T-helper 1 cell treated with Interleukin-12 subunit alpha and Interleukin-12 subunit beta and Interleukin-4 antibody, amounts not matched to agents 30 μg/mL and 1 μg/mL, for 36 hours (primary cell): ENCODE results near the gene PCYT1A.
"Not testable (repeated sequence)": the region's sequence is repeated elsewhere in the genome, so short reads cannot be mapped to it uniquely, and the experiment has no call there.

Experiments
- H3K27ac Mint-ChIP-seq: one replicate; pipeline ENCODE4 v1.8.0; 2021; ENCODE audit warnings: mild to moderate bottlenecking, mixed read lengths
- H3K27me3 Mint-ChIP-seq: one replicate; pipeline ENCODE4 v1.8.0; 2021; ENCODE audit warnings: low read depth, mixed read lengths
- H3K36me3 Mint-ChIP-seq: one replicate; pipeline ENCODE4 v1.8.0; 2021; ENCODE audit warnings: low read depth, mixed read lengths
- H3K4me1 Mint-ChIP-seq: one replicate; pipeline ENCODE4 v1.8.0; 2021; ENCODE audit warnings: low read depth, mixed read lengths
- H3K4me3 Mint-ChIP-seq: one replicate; pipeline ENCODE4 v1.8.0; 2021; ENCODE audit warnings: mild to moderate bottlenecking, moderate library complexity, mixed read lengths
- H3K9me3 Mint-ChIP-seq: one replicate; pipeline ENCODE4 v1.8.0; 2021; ENCODE audit warnings: mixed read lengths

PCYT1A gene

DNA sequence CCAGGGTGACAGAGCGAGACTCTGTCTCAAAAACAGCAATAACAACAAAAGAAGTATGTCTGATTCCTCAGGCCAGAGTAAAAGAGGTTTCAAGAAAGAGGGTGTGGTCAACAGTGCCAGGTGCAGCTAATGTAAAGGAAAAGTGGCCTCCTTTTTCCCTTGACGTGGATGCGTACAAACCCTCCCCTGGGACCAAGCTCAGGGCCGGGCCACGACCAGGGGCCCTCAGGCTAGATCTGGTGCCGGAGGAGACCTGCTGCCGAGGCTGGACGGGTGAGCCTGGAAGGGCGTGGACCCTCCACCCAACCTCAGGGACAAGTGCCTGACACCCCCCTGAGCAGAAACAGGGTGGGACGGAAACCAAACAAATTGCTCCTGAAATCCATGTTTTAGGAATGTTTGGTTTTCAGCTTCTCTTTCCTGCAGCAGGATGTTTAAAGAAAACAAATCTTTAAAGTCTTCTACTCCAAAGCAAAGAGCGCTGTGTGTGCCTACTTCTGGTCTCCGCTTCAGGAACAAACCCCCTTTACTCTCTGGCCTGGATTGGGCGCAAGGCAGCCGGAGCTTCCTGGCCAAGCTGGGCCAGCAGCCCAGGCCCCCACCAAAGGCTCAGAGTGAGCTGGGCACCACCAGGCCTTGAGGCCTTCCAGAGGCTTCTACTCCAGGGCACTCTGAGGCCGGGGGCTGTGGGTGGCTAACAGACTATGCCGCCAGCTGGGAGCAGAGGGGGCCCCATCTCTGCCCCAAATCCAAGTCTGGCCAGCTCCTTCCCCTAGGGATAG lies 97.8 kb downstream of the PCYT1A start:
- no peak overlapping the region for H3K4me3 Mint-ChIP-seq
- no peaks in the 10 kb centered on the region for H3K27me3 Mint-ChIP-seq
- no peaks in the 10 kb centered on the region for H3K36me3 Mint-ChIP-seq
- peaks cover 47% of the 10 kb centered on the region for H3K4me1 Mint-ChIP-seq
- no peak overlapping the region for H3K27ac Mint-ChIP-seq
- H3K9me3 Mint-ChIP-seq: no peaks in the 10 kb centered on the region

DNA sequence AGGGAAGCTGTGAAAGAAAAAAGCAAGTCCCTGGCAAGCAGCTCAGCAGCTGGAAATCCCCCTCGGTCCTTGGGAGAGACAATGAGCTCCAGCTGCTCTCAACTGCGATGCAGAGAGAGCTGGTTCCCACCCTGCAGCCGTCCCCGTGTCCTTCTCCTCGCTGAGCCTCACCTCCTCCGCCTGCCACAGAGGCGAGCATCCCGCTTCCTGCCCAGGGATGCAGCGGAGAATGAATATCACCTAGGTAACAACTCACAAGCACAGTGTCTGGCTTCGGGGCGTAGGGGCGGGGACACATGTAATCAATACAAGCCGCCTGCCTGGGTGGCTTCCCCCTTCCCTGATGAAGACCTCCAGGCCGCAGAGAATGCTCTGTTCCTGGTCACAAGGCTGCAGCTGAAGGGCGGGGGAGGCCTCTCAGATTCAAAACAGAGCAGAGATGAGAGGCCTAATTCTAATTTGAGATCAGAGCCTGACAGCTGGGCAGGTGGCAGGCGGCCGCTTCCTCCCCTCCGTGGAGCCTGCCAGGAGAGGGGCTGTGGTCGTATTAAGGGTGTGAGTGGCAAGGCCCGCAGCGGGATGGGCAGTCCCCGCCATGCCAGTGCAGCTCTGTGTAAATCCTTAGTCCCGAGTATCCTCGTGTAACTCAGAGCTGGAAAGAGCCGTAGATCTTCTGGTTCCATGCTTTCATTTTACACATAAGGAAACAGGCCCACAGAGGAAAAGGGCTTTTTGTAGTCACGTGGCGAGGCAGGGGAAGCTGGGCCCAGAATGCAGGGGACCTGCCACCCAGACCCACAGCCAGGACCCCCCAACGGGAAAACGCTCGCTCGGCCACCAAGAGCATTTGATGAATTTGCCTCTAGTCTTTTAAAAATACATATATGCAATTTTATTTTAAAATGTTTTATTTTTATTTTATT lies 100.6 kb downstream of the PCYT1A start:
- Mint-ChIP-seq H3K9me3 (no peaks in the 10 kb centered on the region), H3K36me3 (no peaks in the 10 kb centered on the region), H3K4me3 (peak overlapping the region; percentile 57), H3K4me1 (peaks cover 48% of the 10 kb centered on the region), H3K27ac (peak overlapping the region; percentile 78), H3K27me3 (no peaks in the 10 kb centered on the region)

DNA sequence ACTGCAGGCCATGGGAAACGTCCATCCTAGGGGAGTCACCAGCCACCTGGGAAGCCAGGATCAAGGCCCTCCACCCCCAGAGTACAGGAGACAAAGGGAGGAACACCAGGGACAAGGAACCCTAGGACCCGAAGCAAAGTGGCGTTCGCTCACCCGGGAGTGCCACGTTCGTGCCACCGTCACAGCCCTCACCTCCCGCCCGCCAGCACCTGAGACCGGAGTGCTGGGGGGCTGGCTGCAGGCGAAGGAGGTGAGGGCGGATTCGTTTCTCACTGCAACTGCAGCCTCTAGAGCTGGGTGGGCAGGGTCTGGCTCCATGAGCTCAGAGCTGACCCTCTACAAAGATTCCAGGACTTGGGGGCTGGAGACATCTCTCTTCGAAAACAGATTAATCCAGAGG lies 102.6 kb downstream of the PCYT1A start:
- no peaks in the 10 kb centered on the region for H3K36me3 Mint-ChIP-seq
- H3K4me1 Mint-ChIP-seq: peaks cover 56% of the 10 kb centered on the region
- H3K27me3 Mint-ChIP-seq: no peaks in the 10 kb centered on the region
- peak overlapping the region; percentile 26 for H3K27ac Mint-ChIP-seq
- H3K4me3 Mint-ChIP-seq: no peak overlapping the region
- H3K9me3 Mint-ChIP-seq: no peaks in the 10 kb centered on the region

DNA sequence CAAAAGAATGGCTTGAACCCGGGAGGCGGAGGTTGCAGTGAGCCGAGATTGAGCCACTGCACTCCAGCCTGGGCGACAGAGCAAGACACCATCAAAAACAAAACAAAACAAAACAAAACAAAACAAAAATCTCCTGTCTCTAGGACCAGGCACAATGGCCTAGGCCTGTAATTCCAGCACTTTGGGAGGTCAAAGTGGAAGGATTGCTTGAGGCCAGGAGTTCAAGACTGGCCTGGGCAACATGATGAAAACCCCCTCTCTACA lies 103.4 kb downstream of the PCYT1A start:
- Mint-ChIP-seq H3K27ac (peak overlapping the region; percentile 97), H3K4me1 (peaks cover 63% of the 10 kb centered on the region)
- H3K9me3 Mint-ChIP-seq, H3K27me3 Mint-ChIP-seq, H3K36me3 Mint-ChIP-seq, H3K4me3 Mint-ChIP-seq: not testable (repeated sequence)

DNA sequence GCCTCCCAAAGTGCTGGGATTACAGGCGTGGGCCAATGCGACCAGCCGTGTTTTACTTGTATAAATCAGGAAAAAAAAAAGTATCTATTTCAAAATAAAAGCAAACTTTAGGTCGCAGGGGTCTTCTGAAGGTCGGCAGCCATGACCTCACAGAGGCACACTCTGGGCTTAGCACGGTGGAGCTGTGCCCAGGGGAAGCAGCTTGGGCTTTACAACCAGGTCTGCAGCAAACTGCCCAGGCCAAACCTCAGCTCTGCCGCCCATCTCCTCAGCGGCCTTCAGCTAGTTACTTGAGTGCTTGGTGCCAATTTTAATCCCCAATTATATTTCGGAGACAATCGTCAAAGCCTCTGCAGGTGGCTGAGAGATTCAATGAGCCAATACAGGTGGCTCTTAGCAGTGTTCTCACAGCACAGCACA lies 106.4 kb downstream of the PCYT1A start:
- Mint-ChIP-seq H3K4me3 (no peak overlapping the region), H3K27ac (peak overlapping the region; percentile 97), H3K9me3 (no peaks in the 10 kb centered on the region), H3K36me3 (no peaks in the 10 kb centered on the region), H3K4me1 (peaks cover 55% of the 10 kb centered on the region), H3K27me3 (no peaks in the 10 kb centered on the region)

DNA sequence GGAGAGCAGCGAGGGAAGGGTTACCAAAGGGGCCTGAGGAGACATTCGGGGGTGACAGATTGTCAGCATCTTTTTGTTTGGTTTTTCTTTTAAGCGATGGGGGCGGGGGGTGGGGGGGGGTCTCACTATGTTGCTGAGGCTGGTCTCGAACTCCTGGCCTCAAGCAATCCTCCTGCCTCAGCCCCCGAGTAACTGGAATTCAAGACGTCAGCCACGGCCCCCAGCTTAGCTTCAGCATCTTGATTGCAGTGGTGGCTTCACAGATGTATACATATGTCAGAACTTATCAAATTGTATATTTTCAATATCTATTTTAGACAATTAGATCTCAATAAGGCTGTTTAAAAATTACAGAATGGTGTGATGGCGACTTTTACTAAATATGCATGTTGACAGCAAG lies 107.2 kb downstream of the PCYT1A start:
- no peaks in the 10 kb centered on the region for H3K36me3 Mint-ChIP-seq
- H3K4me3 Mint-ChIP-seq: peak overlapping the region; percentile 28
- H3K9me3 Mint-ChIP-seq: no peaks in the 10 kb centered on the region
- H3K27ac Mint-ChIP-seq: peak overlapping the region; percentile 97
- H3K27me3 Mint-ChIP-seq: no peaks in the 10 kb centered on the region
- H3K4me1 Mint-ChIP-seq: peaks cover 54% of the 10 kb centered on the region
